Neural crest cell (in vitro differentiated cells): Measurements from ENCODE around the gene NHERF2. TPM values are rescaled to one million over a fixed set of nuclear protein-coding genes. Genes with fewer than 3 reads are reported as not detected.

Experiments used
- DNase-seq: peaks from one replicate; pipeline ENCODE4 v3.0.0; 2021; ENCODE audit warnings: low read depth, mixed read lengths, low spot score
- H3K27ac Mint-ChIP-seq: one replicate; pipeline ENCODE4 v1.8.0; 2021; ENCODE audit warnings: mild to moderate bottlenecking, mixed read lengths; ENCODE audit not compliant: unreplicated experiment
- H3K27me3 Mint-ChIP-seq: 2 replicates; pipeline ENCODE4 v1.8.0; 2021; ENCODE audit warnings: low read depth, mild to moderate bottlenecking, mixed read lengths
- H3K36me3 Mint-ChIP-seq: 2 replicates; pipeline ENCODE4 v1.8.0; 2021; ENCODE audit warnings: low read depth, mild to moderate bottlenecking, mixed read lengths
- H3K4me1 Mint-ChIP-seq: 2 replicates; pipeline ENCODE4 v1.8.0; 2021; ENCODE audit warnings: mixed read lengths
- H3K4me3 Mint-ChIP-seq: one replicate; pipeline ENCODE4 v1.8.0; 2021; ENCODE audit warnings: mild to moderate bottlenecking, mixed read lengths
- H3K9me3 Mint-ChIP-seq: 2 replicates; pipeline ENCODE4 v1.8.0; 2021; ENCODE audit warnings: mixed read lengths
- CTCF ChIP-seq: fragments of 200-600 bp; sonication (generic); conservative IDR thresholded peaks from 2 replicates; pipeline ENCODE4 v1.5.0; 2021; ENCODE audit warnings: antibody characterized with exemption, mild to moderate bottlenecking
- long read RNA-seq: library from polyadenylated mRNA; unstranded; transcript quantifications from one replicate; pipeline ENCODE4 v2.0.0, GENCODE V29; 2020
- total RNA-seq: library from RNA; stranded (reverse); gene quantifications from 2 replicates; pipeline ENCODE4 v1.2.1, GENCODE V29; 2021

Gene NHERF2
- total RNA-seq = 7.6 and 8.1 TPM in 2 replicates
- long read RNA-seq = 0 reads

- Mint-ChIP-seq H3K27me3 (peaks cover 48% of the 10 kb centered on the region), H3K4me1 (peaks cover 21% of the 10 kb centered on the region), H3K36me3 (no peaks in the 10 kb centered on the region), H3K9me3 (no peaks in the 10 kb centered on the region), H3K4me3 (peak within 1 kb of the TSS; percentile 82), H3K27ac (no peak within 1 kb of the TSS)
- no peak for TF ChIP-seq CTCF
- DNase-seq = no peak
Measured at GRCh38 chr16:2026461-2027023, at the start of gene NHERF2. Gene NHERF2, plus strand, starts transcription at chr16:2026902. Its CDS starts 104 bp downstream, at chr16:2027006.

GRCh38 chr16:1976951-1977874 is 49.5 kb upstream of the NHERF2 start:
- H3K4me3 Mint-ChIP-seq = peak overlapping the region; percentile 27
- H3K27me3 Mint-ChIP-seq = peaks cover 39% of the 10 kb centered on the region
- no peak for DNase-seq
- TF ChIP-seq CTCF = no peak
- H3K27ac Mint-ChIP-seq = no peak overlapping the region
- no peaks in the 10 kb centered on the region for H3K9me3 Mint-ChIP-seq
- no peaks in the 10 kb centered on the region for H3K36me3 Mint-ChIP-seq
- H3K4me1 Mint-ChIP-seq = peaks cover 15% of the 10 kb centered on the region

- peaks cover 18% of the 10 kb centered on the region for H3K4me1 Mint-ChIP-seq
- no peak overlapping the region for H3K27ac Mint-ChIP-seq
- TF ChIP-seq CTCF = no peak
- no peaks in the 10 kb centered on the region for H3K36me3 Mint-ChIP-seq
- no peak overlapping the region for H3K4me3 Mint-ChIP-seq
- H3K9me3 Mint-ChIP-seq = no peaks in the 10 kb centered on the region
- no peak for DNase-seq
- peaks cover 45% of the 10 kb centered on the region for H3K27me3 Mint-ChIP-seq
Measured at GRCh38 chr16:1977875-1978268, 48.8 kb upstream of the NHERF2 start.

- no peak overlapping the region for H3K4me3 Mint-ChIP-seq
- H3K9me3 Mint-ChIP-seq = no peaks in the 10 kb centered on the region
- H3K27ac Mint-ChIP-seq = no peak overlapping the region
- H3K27me3 Mint-ChIP-seq = peaks cover 50% of the 10 kb centered on the region
- peaks cover 21% of the 10 kb centered on the region for H3K4me1 Mint-ChIP-seq
- no peak for DNase-seq
- H3K36me3 Mint-ChIP-seq = no peaks in the 10 kb centered on the region
- TF ChIP-seq CTCF = no peak
Measured at GRCh38 chr16:1978476-1979120, 48.1 kb upstream of the NHERF2 start.

- H3K27me3 Mint-ChIP-seq = peaks cover 50% of the 10 kb centered on the region
- no peaks in the 10 kb centered on the region for H3K9me3 Mint-ChIP-seq
- no peak overlapping the region for H3K27ac Mint-ChIP-seq
- H3K36me3 Mint-ChIP-seq = no peaks in the 10 kb centered on the region
- no peak overlapping the region for H3K4me3 Mint-ChIP-seq
- no peak for TF ChIP-seq CTCF
- DNase-seq = no peak
- H3K4me1 Mint-ChIP-seq = peaks cover 21% of the 10 kb centered on the region
Measured at GRCh38 chr16:1979271-1980029, 47.3 kb upstream of the NHERF2 start.
